Uterus (tissue), 4 donors: Measurements from ENCODE around the gene CCDC91. TPM values are rescaled to one million over a fixed set of nuclear protein-coding genes. Genes with fewer than 3 reads are reported as not detected.

Experiments
- DNase-seq, 2 donors: peaks; one replicate each; pipeline ENCODE4 v3.0.0-alpha.2; 2019 to 2020
- H3K27ac ChIP-seq, 2 donors: fragments of 200-600 bp; sonication (generic); 1 replicate in 1 of 2; 2 replicates in 1 of 2; pipeline ENCODE4 v1.5.1; 2016 to 2018
- H3K27me3 ChIP-seq, 2 donors: fragments of 200-600 bp; sonication (generic); one replicate each; pipeline ENCODE4 v1.5.1; 2018 to 2019; ENCODE audit warnings: control low read depth in 1 of 2
- H3K36me3 ChIP-seq, 2 donors: fragments of 200-600 bp; sonication (generic); one replicate each; pipeline ENCODE4 v1.5.1; 2019; ENCODE audit warnings: control low read depth in 1 of 2
- H3K4me1 ChIP-seq, 2 donors: fragments of 200-600 bp; sonication (generic); one replicate each; pipeline ENCODE4 v1.5.1; 2018 to 2019; ENCODE audit warnings: control low read depth in 1 of 2
- H3K4me3 ChIP-seq, 2 donors: fragments of 200-600 bp; sonication (generic); 1 replicate in 1 of 2; 2 replicates in 1 of 2; pipeline ENCODE4 v1.5.1; 2018 to 2019; ENCODE audit warnings: mild to moderate bottlenecking in 1 of 2
- H3K9me3 ChIP-seq, 2 donors: fragments of 200-600 bp; sonication (generic); one replicate each; pipeline ENCODE4 v1.5.1; 2019; ENCODE audit warnings: control low read depth in 1 of 2
- CTCF ChIP-seq, 4 experiments: fragments of 200-600 bp in 2 of 4; fragments of 450-650 bp in 2 of 4; sonication (generic) in 2 of 4; IDR thresholded peaks; one replicate each; pipeline ENCODE4 v1.5.1; 2016 to 2019; ENCODE audit warnings: antibody characterized with exemption in 4 of 4, mild to moderate bottlenecking in 2 of 4, moderate library complexity in 1 of 4
- POLR2A ChIP-seq, 2 donors: fragments of 450-650 bp; IDR thresholded peaks; one replicate each; pipeline ENCODE4 v1.6.1; 2016; ENCODE audit warnings: antibody characterized with exemption in 2 of 2, mild to moderate bottlenecking in 1 of 2, moderate library complexity in 1 of 2
- intact Hi-C: fragments of 100-400 bp; cut with DNase I; formaldehyde crosslinking; loops from one replicate; pipeline ENCODE4 v1.15.1; 2023; ENCODE audit warnings: low total_unique reads
- total RNA-seq, 4 donors: library from RNA; depleted of rRNA in 3 of 4; stranded (reverse); fragments of >200 nt in 3 of 4; gene quantifications; one replicate each; pipeline versions ENCODE4 v1.1.0 to v1.2.4, GENCODE V29; 2014 to 2023
- donor health status: DM: yes; HTN: yes; CAD: no.

CCDC91 gene
- total RNA-seq, 4 donors from 2014 or later, result 24.7 to 49.7 (median 41.0) TPM

- Histone ChIP-seq H3K27me3 (no peaks in the 10 kb centered on the region), H3K9me3 (no peaks in the 10 kb centered on the region), H3K4me1 (no peaks in the 10 kb centered on the region), H3K4me3 (no peak overlapping the region), H3K27ac (no peak overlapping the region), H3K36me3 (no peaks in the 10 kb centered on the region)
- TF ChIP-seq CTCF (IDR thresholded peaks at IDR 0.05) (no peak), POLR2A (IDR thresholded peaks at IDR 0.05) (no peak)
- DNase-seq, result no peak
- intact Hi-C loops, result no loop called here
These were observed 16.8 kb upstream of the CCDC91 start for GRCh38 chr12:28173440-28173839.

GRCh38 chr12:28175098-28175589 is 15.1 kb upstream of the CCDC91 start:
- no peak for DNase-seq
- Histone ChIP-seq H3K27me3 (no peaks in the 10 kb centered on the region), H3K4me1 (no peaks in the 10 kb centered on the region), H3K36me3 (no peaks in the 10 kb centered on the region), H3K9me3 (no peaks in the 10 kb centered on the region), H3K27ac (no peak overlapping the region), H3K4me3 (no peak overlapping the region)
- no peak for TF ChIP-seq POLR2A (IDR thresholded peaks at IDR 0.05)
- TF ChIP-seq CTCF (IDR thresholded peaks at IDR 0.05), result no peak
- intact Hi-C loops, result no loop called here

- intact Hi-C loops, result no loop called here
- no peaks in the 10 kb centered on the region for H3K4me1 ChIP-seq
- DNase-seq, result no peak
- TF ChIP-seq POLR2A (IDR thresholded peaks at IDR 0.05), result no peak
- no peak for TF ChIP-seq CTCF (IDR thresholded peaks at IDR 0.05)
- no peak overlapping the region for H3K4me3 ChIP-seq
- H3K27ac ChIP-seq, result no peak overlapping the region
- H3K9me3 ChIP-seq, result no peaks in the 10 kb centered on the region
- no peaks in the 10 kb centered on the region for H3K27me3 ChIP-seq
- no peaks in the 10 kb centered on the region for H3K36me3 ChIP-seq
These were observed 14.0 kb upstream of the CCDC91 start for GRCh38 chr12:28176295-28176694.

DNA sequence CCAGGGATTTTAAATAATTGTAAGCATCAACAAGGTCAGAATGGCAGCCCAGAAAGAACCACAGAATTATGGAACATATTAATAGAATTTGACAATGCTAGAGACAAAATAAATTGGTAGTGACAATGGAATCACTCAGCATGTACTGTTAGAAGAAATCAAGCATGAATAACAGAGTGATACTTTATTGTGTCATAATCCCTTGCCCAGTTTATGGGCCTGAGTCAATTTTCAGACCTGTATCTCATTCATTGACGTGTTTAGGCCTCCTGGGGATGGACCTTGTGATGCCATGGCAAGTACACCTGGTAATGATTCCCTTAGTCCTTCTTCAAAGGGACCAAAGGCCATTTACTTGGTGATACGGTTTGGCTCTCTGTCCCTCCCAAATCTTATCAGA is 12.8 kb upstream of the CCDC91 start:
- Histone ChIP-seq H3K27me3 (no peaks in the 10 kb centered on the region), H3K4me1 (no peaks in the 10 kb centered on the region), H3K36me3 (no peaks in the 10 kb centered on the region), H3K4me3 (no peak overlapping the region), H3K9me3 (no peaks in the 10 kb centered on the region), H3K27ac (no peak overlapping the region)
- TF ChIP-seq CTCF (IDR thresholded peaks at IDR 0.05), result no peak
- TF ChIP-seq POLR2A (IDR thresholded peaks at IDR 0.05), result no peak
- intact Hi-C loops, result no loop called here
- DNase-seq, result no peak

DNA sequence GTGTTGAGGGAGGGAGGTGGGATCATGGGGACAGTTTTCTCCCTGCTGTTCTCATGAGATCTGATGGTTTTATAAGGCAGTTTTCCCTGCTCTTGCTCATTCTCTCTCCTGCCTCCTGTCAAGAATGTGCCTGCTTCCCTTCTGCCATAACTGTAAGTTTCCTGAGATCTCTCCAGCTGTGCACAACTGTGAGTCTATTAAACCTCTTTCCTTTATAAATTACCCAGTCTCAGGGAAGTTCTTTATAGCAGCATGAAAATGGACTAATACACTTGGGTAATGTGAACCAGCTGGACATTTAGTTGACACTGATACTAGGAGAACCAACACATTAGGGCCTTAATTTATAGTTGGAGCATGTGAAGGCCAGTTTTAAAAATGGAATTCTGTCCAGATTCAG is 12.4 kb upstream of the CCDC91 start:
- Histone ChIP-seq H3K4me3 (no peak overlapping the region), H3K4me1 (no peaks in the 10 kb centered on the region), H3K27me3 (no peaks in the 10 kb centered on the region), H3K9me3 (no peaks in the 10 kb centered on the region), H3K27ac (no peak overlapping the region), H3K36me3 (no peaks in the 10 kb centered on the region)
- intact Hi-C loops, result no loop called here
- DNase-seq, result no peak
- TF ChIP-seq CTCF (IDR thresholded peaks at IDR 0.05) (no peak), POLR2A (IDR thresholded peaks at IDR 0.05) (no peak)
